ENCODE results near the gene GNG13. TPM values are rescaled to one million over a fixed set of nuclear protein-coding genes. Genes with fewer than 3 reads are reported as not detected.

Gene GNG13
- total and polyA plus RNA-seq, 2 experiments from 2014 or later, result 0.29 TPM; not detected in 1

GRCh38 chr16:761625-762513 is 38.7 kb downstream of the GNG13 start:
- no peak for TF ChIP-seq ZNF114 (CRISPR knock-in tag; IDR thresholded peaks at IDR 0.05)
- TF ChIP-seq ETS1 (IDR thresholded peaks at IDR 0.05), result no peak
- no peak for TF ChIP-seq JUNB (IDR thresholded peaks at IDR 0.05; ENCODE audit: unreplicated experiment)
- TF ChIP-seq REST (IDR thresholded peaks at IDR 0.05; ENCODE audit: unreplicated experiment), result no peak
- TF ChIP-seq STAT1 (IDR thresholded peaks at IDR 0.05; ENCODE audit: unreplicated experiment), result no peak
- Mint-ChIP-seq H3K4me3 (no peak overlapping the region), H3K27me3 (ENCODE audit: insufficient read depth, low read depth, poor library complexity) (peaks cover 15% of the 10 kb centered on the region), H3K9me3 (no peaks in the 10 kb centered on the region; the same call in 2 of the 3 replicates), H3K36me3 (ENCODE audit: low read depth) (no peaks in the 10 kb centered on the region), H3K27ac (no peak overlapping the region), H3K4me1 (no peaks in the 10 kb centered on the region; the same call in 1 of the 3 replicates)
- no peak for DNase-seq (ENCODE audit: low spot score)
- Histone ChIP-seq H3K4me3 (no peak overlapping the region), H3K27me3 (ENCODE audit: insufficient read depth) (no peaks in the 10 kb centered on the region), H3K27ac (ENCODE audit: low read depth) (no peak overlapping the region), H3K79me2 (replicated peaks; ENCODE audit: insufficient read depth) (no peaks in the 10 kb centered on the region), H3K4me2 (no peak overlapping the region), H4K20me1 (replicated peaks; ENCODE audit: insufficient read depth) (no peaks in the 10 kb centered on the region), H3F3A (replicated peaks; ENCODE audit: low read depth) (no peaks in the 10 kb centered on the region), H3K9me2 (ENCODE audit: insufficient read depth) (no peaks in the 10 kb centered on the region), H2AFZ (no peak overlapping the region), H3K36me3 (ENCODE audit: insufficient read depth) (no peaks in the 10 kb centered on the region), H3K4me1 (ENCODE audit: insufficient read depth) (no peaks in the 10 kb centered on the region)
- ATAC-seq, result peak; percentile 26

GRCh38 chr16:760545-761343 is 39.8 kb downstream of the GNG13 start, which contains the start of gene MSLN:
Gene MSLN, plus strand, starts transcription at chr16:760734. Its CDS starts 1,947 bp downstream, at chr16:762681.
- Histone ChIP-seq H3F3A (replicated peaks; ENCODE audit: low read depth) (no peaks in the 10 kb centered on the region), H3K79me2 (replicated peaks; ENCODE audit: insufficient read depth) (no peaks in the 10 kb centered on the region), H3K4me2 (no peak within 1 kb of the TSS), H3K4me3 (no peak within 1 kb of the TSS), H3K36me3 (ENCODE audit: insufficient read depth) (no peaks in the 10 kb centered on the region), H3K27me3 (ENCODE audit: insufficient read depth) (no peaks in the 10 kb centered on the region), H4K20me1 (replicated peaks; ENCODE audit: insufficient read depth) (no peaks in the 10 kb centered on the region), H3K27ac (ENCODE audit: low read depth) (0 out of 2 replicates have a peak within 1 kb of the TSS, but pooled peaks have one; percentile 19), H3K4me1 (ENCODE audit: insufficient read depth) (no peaks in the 10 kb centered on the region), H2AFZ (no peak within 1 kb of the TSS; the same call in 1 of the 2 replicates), H3K9me2 (ENCODE audit: insufficient read depth) (no peaks in the 10 kb centered on the region)
- Mint-ChIP-seq H3K4me3 (no peak within 1 kb of the TSS), H3K4me1 (no peaks in the 10 kb centered on the region; the same call in 1 of the 3 replicates), H3K27me3 (ENCODE audit: insufficient read depth, low read depth, poor library complexity) (peaks cover 10% of the 10 kb centered on the region), H3K36me3 (ENCODE audit: low read depth) (no peaks in the 10 kb centered on the region), H3K27ac (no peak within 1 kb of the TSS; the same call in 1 of the 2 replicates), H3K9me3 (no peaks in the 10 kb centered on the region; the same call in 1 of the 3 replicates)
- DNase-seq (ENCODE audit: low spot score) (no peak), ATAC-seq (no peak)
- TF ChIP-seq ZNF114 (CRISPR knock-in tag; IDR thresholded peaks at IDR 0.05) (no peak), POLR2AphosphoS5 (IDR thresholded peaks at IDR 0.05; ENCODE audit: low read depth) (no peak), NANOG (IDR thresholded peaks at IDR 0.05; ENCODE audit: borderline replicate concordance) (no peak), EZH2 (IDR thresholded peaks at IDR 0.05; ENCODE audit: low read depth, unreplicated experiment) (no peak), ETS1 (IDR thresholded peaks at IDR 0.05) (no peak), EZH2phosphoT487 (IDR thresholded peaks at IDR 0.05; ENCODE audit: unreplicated experiment) (no peak), ZNF331 (CRISPR knock-in tag; IDR thresholded peaks at IDR 0.05; ENCODE audit: low read depth) (no peak)
